NCI-H2171 (cell line): ENCODE measurements around the gene TULP4.

Source experiments
- DNase-seq: peaks from one replicate; lab custom pipeline; 2025; lab: John Stamatoyannopoulos, UW

The TULP4 gene

GRCh38 chr6:158312165-158312564, at the start of gene TULP4:
TULP4 (plus strand) TSS chr6:158312465; CDS start chr6:158314017, 1,552 bp downstream.
- no peak for DNase-seq

DNA sequence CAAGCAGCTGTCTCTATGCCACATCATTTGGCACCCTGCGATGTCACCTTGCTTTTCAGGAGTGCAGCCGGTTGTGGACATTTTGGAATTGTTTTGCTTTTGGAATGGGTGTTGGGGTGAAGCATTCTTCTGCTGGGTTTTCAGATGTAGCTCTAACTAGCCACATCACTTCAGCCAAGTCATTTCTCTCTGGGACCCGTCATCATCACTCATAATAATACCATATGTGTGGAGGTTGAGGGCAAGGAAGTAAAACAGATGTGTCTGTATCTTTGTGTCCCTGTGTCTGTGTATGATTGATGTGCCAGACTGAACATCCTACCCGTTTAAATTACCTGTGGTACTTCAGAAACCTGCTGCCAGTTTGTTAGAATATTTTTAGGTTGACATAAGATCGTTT, 49.5 kb upstream of the TULP4 start:
- DNase-seq, result no peak

DNA sequence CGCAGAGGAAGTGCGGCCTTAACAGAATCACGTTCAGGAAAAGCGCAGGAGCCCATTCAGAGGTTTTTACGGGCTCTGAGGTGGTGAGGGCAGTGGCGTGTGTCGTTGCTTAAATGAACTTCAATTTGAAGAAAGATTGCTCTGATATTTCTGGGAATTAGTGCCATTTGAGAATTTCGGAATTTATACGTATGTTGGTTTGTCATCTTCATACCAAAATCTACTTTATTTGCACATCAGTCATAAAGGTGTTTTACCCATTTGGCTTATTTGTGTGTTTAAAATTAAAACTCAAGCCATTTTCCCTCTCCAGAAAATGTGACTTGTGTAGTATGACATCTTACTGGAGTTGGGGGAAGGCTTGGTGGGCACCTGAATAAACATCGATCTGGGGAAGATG, 48.1 kb upstream of the TULP4 start:
- no peak for DNase-seq

DNA sequence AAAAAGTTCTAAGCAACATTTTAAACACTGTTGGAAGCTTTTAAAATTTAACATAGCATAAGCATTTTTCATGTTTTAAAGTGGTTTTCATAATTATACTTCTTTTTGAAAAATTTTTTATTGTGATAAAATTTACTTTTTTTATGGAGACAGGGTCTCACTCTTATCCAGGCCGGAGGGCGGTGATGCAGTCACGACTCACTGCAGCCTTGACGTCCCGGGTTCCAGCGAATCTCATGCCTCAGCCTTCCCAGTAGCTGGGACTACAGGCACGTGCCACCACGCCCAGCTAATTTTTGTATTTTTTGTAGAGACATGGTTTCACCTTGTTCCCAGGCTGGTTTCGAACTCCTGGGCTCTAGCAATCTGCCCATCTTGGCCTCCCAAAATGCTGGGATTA, 46.1 kb upstream of the TULP4 start:
- DNase-seq, result no peak

- DNase-seq, result no peak
These were observed 43.7 kb upstream of the TULP4 start for GRCh38 chr6:158268361-158269147.

DNA sequence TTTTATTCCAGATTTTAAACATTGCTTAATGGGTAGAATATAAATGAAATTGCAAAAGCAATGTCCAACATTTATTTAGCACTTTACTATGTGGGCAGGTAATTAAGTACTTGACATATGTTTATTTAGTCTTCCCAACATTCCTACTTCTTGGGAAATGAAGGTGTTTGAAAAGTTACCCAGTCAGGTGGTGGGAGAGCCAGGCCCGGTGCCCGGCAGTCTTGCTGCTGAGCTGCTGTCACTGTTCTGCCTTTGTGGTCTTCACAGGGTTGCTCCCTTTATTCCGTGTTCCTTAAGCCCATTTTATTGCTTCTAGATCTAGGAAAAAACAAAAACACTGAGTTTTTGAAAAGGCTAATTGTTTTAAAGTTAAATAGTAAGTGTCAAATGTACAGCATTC, 42.6 kb upstream of the TULP4 start:
- no peak for DNase-seq

GRCh38 chr6:158270389-158271127, 41.7 kb upstream of the TULP4 start:
- no peak for DNase-seq

GRCh38 chr6:158272324-158272723, 39.9 kb upstream of the TULP4 start:
- no peak for DNase-seq

DNA sequence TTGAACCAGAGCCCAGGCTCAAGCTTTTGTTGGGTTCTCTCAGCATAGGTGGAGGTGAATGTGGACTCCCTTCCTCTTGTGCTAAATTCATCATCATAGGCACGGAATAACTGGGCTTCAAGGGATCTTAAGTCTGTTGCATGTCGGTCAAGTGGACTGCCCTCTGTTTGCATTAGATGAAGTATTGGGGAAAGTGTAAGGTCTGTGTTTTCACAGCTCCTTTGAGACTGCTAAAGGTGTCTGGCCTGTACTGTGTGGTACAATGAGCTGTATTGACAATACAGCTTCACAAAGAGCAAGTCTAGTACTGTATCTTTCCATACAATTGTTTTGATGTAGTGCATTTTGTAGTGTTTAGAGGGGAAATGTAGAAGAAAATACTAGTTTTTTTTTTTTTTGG, 34.3 kb upstream of the TULP4 start:
- DNase-seq, result no peak

DNA sequence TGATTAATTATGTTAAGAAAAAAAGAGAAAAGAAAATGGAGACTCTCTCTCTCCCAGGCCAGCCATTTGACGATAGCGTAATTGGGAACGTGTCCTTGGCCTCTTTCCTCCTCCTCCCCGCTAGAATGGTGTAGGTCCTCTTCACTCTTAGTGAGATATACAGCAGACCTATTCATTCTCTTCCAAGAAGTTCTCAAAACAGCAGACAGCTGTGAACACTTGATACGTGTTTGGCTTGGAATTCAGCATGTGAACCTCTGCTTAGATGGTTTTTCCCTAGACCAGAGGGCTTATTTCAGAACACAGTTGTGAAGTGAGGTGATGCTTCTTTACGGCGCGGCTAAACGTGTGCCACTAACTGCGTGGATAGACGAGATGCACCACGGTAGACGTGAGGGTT, 32.6 kb upstream of the TULP4 start:
- DNase-seq, result no peak

DNA sequence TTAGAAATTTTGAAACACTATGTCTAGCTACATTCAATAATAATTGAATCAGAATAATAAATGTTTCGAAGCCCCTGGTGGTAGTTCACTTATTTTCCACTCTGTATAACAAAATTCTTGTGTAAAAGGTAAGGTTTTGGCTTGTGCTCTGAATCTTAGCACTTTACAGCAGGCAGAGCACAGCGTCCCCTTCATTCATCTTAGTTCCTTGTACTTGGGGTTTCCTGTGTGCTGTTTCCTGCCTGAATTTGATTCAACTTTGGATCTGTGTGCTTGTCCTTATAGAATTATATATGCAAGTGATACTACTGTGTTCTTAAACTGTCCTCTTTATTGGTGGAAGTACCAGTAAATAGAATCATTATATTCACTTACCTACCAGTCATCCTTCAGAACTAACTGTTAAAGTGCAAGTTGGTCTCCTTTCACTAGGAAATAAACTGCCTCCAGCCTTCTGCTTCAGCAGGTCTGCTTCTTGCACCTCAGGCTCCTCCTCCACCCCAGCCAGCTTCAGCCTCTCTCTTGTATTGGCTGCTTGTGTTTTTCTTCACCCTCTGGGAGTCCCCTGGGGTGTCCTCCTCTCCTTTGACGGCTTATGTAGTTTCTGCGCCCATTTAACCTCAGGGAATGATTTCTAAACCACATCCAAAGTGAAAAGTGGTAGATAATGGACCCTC, 28.8 kb upstream of the TULP4 start:
- DNase-seq, result no peak

DNA sequence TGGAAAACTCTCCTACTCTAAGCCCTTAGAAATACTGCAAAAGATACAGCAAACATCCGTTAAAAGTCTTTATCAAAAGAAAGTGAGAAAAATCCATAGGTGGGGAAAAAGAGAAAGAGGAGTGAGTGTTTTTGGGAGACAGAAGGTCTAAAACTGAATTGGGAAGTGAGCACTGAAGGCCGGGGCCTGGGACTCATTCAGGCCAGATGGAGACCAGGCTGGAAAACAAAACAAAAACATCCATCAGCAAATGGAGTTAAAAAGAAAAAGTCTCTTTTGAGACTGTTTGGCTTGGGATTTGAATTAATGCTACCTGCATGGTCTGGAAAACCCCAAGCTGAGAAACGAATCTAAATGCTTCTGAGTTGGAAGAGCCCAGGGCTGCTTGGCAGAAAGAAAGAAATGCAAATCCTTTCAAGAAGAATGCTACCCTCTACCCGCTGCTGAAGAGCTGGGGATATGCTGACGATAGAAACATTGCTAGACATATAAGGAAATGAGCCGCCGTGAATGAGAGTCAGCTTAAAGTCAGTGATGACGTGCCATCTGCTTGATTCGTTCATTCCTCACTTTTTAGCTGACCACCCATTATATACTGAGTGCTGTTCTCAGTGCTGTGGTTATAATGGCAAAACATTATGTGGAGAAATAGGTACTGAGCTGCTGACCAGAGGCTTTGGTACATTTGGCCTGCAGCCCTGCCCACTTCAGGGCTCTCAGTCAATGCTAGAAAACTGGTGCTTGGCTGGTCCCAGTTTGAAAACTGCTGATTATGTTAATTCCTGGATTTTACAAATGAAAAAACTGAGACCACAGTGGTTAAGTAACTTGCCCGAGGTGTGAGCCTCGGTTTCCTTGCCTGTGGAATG, 28.0 kb upstream of the TULP4 start:
- DNase-seq, result no peak

DNA sequence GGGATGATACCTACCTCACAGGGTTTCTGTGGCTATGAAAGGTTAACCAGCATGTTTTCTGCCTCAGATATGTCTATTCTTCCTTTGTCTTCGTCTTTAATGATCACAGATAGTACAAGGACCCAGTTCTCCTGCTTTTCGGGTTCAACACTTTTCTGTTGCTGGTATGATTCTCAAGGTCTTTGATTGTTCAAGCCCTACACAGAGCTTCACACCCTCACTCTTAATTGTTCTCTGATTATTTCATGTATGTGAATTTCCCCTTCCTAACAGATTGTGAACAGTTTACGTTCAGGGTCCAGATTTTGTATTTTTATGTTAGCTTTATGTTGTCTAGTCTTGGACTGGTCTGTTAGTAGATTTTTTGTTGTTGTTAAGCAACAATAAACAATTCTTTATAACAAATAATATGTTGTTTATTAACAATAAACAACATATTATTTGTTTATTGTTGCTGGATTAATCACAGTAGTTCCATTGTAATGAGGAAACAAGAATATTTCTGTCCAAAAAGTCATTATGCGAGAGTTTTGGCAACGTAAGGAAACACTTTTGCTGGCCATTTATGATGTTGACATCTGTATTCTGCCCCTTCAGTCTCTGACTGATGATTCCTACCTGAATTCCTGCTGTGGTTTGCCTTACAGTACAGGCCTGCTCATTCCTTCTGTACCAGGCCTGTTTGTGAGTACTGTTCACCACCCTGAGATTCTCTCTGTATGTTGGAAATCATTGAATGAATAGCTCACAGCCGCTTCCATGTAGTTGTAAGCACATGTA, 27.2 kb upstream of the TULP4 start:
- no peak for DNase-seq

- DNase-seq, result no peak
These were observed 26.6 kb upstream of the TULP4 start for GRCh38 chr6:158285656-158286021.

GRCh38 chr6:158286413-158286812, 25.9 kb upstream of the TULP4 start:
- no peak for DNase-seq

DNA sequence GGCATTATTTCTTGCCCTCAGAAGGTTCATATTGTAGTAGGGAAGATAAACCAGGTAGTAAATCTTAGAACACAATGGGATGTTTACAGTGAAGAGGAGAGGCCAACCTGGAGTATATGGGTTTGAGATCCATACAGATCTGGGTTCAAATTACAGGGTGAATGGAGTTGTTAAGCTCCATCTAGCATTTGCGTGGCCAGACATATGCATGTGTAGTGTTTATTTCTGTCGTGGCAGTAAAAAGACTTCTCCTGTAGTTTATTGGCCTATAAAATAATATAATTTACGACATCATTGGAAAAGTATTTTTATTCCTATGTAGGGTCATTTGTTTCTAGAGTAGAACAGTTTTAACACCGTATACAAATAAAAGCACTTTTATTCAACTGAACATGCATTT, 25.2 kb upstream of the TULP4 start:
- DNase-seq, result no peak

- DNase-seq, result no peak
These were observed 22.2 kb upstream of the TULP4 start for GRCh38 chr6:158290040-158290439.

DNA sequence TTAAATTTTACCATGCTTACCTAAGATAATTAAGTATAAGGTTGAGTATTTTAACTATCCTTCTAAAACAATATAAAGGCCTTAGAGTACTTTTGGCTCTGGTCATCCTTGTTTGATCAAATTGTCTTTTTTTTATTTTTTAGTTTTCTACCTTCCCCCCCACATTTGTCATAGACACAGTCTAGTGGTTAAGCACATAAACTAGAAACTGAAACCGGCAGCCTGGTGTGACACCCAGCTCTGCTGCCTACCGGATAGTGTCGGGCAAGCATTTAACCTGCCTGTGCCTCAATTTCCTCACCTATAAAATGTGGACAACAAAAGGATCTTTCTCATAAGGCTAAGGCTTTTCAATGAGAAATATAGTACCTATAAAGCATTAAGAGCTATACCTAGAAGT, 21.6 kb upstream of the TULP4 start:
- no peak for DNase-seq

DNA sequence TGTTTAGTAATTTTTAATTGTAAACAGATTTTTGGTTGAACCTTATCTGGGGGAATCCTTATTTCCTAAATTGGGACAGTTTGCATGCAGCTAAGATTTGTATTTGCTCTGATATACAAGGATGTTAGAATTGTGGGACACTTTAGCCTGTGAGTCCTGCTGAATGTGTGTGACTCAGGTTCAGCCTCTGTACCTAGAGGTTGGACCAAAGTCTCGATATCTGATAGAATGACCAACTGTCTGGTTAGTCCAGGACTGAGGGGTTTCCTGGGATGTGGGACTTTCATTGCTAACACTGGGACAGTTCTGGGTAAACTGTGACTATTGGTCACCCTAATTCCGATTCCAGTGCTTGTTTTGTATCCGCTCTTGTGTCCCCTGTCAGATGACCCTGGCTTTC, 20.2 kb upstream of the TULP4 start:
- DNase-seq, result no peak

DNA sequence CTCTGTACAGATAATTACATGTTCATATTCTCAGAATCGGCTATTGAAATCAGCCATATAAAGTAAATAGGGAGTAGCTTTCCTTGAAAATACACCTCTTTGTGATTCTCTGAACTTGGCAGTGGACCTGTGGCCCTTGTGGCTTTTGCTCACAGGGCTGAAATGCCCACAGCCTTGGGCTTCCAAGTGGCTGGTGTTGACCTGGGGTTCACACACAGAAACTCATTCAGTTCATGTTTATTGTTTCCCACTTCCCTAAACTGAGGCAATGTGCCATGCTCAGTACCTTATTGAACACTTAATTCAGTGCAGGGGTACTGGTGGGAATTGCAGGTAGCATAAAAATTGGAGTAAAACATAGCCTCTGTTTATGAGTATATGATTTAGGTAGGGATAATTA, 19.1 kb upstream of the TULP4 start:
- DNase-seq, result no peak
